Omental fat pad (tissue), 4 donors: ENCODE data around the gene CDK9. TPM values are rescaled to one million over a fixed set of nuclear protein-coding genes. Genes with fewer than 3 reads are reported as not detected.

ENCODE experiments used
- ATAC-seq: fragments of 150-250 bp; one replicate; pipeline ENCODE4 v1.9.1; 2016; ENCODE audit warnings: mild to moderate bottlenecking, moderate library complexity; ENCODE audit not compliant: low FRiP score
- DNase-seq: peaks from one replicate; pipeline ENCODE4 v3.0.0-alpha.2; 2019; ENCODE audit warnings: low spot score
- total RNA-seq, 4 donors: library from RNA; depleted of rRNA; stranded (reverse); fragments of >200 nt; gene quantifications; one replicate each; pipeline ENCODE4 v1.1.0, GENCODE V29; 2016
- TF ChIP-seq, protein P1 (sequence below), 3 donors: fragments of 450-650 bp; IDR thresholded peaks; one replicate each; pipeline ENCODE4 v1.5.1; 2016 to 2017; ENCODE audit warnings: antibody characterized with exemption in 3 of 3, mild to moderate bottlenecking in 3 of 3, moderate library complexity in 2 of 3

Gene CDK9
- total RNA-seq, 4 donors from 2014 or later = 69.8 to 117 (median 85.8) TPM

DNA sequence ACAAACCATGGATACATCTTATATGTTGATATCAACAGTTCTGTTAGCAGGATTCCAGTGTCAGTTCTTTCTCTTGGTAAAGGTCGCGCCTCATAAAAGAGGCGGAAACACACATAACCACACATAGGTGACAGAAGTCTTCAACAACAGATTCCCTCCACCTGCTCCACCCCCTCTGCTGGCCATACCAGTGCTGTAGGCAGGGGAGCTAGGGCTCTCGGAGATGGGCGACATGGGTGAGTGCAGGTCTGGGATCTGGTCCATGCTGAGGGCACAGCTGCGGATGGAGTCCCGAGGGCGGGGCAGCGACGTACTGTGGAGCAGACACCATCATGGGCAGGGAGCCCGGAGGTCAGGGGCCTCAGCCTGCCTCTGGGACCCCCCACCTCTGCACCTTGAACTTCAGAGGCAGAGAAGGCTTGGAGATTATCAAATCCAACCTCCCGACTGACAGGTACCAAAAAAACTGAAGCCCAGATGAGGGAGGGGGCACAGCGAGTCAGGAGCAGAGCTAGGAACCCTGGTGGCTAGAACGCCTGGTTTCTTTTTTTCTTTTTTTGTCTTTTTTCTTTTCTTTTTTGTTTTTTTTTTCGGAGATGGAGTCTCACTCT is 38.8 kb upstream of the CDK9 start:
- ATAC-seq (no peak), DNase-seq (no peak)
- TF ChIP-seq, protein P1, sequence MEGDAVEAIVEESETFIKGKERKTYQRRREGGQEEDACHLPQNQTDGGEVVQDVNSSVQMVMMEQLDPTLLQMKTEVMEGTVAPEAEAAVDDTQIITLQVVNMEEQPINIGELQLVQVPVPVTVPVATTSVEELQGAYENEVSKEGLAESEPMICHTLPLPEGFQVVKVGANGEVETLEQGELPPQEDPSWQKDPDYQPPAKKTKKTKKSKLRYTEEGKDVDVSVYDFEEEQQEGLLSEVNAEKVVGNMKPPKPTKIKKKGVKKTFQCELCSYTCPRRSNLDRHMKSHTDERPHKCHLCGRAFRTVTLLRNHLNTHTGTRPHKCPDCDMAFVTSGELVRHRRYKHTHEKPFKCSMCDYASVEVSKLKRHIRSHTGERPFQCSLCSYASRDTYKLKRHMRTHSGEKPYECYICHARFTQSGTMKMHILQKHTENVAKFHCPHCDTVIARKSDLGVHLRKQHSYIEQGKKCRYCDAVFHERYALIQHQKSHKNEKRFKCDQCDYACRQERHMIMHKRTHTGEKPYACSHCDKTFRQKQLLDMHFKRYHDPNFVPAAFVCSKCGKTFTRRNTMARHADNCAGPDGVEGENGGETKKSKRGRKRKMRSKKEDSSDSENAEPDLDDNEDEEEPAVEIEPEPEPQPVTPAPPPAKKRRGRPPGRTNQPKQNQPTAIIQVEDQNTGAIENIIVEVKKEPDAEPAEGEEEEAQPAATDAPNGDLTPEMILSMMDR (IDR thresholded peaks at IDR 0.05) = no peak

DNA sequence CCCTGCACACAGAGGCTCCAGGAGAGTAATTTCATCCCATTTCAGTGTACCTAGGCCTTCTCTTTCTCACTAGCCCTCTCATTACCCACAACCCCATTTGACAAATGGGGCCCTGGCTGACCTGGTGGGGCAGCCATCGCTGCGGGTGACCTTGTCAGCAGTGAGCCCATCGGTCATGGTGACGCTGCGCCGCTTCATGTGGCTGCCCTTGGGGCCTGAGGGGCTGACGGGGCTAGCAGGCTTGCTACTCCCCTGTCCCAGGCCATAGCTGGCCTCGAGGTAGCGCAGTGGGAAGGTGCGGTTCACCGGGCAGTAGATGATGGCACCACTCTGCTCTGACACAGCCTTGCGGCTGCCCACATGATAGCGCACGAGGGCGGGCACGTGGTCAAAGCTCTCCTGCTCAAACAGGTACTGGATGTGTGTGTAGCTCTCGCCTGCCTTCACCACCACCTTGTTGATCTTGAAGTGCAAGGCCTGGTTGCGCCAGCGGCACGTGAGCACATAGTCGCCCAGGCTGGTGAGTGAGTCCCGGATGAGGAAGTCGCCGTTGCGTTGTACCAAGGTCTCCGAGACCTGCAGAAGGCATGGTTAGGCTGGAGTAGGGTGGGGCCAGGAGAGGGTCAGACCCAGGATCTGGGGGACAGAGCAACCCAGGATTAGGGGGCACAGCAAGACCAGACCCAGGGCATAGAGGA is 36.6 kb upstream of the CDK9 start:
- TF ChIP-seq, protein P1 (IDR thresholded peaks at IDR 0.05) = no peak
- no peak for DNase-seq
- ATAC-seq = peak; percentile 29

DNA sequence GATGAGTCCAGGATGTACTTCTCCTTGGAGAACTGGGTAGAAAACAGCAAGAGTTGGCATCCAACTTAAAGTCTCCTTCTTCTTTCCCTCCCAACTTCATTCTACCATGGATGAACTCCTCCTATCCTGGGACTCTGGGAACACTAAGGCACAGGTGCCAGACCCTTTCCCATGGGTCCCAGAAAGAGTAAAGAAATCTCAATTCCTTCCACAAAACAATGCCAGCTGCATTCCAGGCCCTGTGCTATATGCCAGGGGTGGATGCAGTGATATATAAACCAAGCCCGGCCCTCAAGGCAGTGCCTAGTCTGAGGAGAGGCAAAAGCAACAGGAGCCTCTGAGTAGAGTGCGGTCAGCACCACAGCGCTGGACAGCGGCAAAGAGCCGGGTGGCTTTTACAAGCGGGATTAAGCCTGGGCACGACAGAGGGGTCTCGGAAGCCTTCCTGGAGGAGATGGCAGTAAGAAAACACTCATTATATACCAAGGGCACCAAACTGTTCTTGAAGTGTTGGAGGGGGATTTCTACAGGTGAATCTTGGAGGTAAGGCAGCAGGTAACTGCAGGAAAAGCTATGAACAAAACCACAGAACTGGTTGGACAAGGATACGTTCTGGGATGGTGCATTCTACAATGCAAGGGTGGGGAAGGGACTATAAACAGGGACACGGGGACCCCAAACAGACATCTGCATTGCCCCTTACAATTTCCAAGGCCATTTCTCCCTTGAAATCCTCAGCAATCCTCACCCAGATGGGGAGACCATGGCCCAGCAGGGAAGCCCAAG is 34.4 kb upstream of the CDK9 start:
- TF ChIP-seq, protein P1 (IDR thresholded peaks at IDR 0.05) = no peak
- no peak for ATAC-seq
- no peak for DNase-seq

DNA sequence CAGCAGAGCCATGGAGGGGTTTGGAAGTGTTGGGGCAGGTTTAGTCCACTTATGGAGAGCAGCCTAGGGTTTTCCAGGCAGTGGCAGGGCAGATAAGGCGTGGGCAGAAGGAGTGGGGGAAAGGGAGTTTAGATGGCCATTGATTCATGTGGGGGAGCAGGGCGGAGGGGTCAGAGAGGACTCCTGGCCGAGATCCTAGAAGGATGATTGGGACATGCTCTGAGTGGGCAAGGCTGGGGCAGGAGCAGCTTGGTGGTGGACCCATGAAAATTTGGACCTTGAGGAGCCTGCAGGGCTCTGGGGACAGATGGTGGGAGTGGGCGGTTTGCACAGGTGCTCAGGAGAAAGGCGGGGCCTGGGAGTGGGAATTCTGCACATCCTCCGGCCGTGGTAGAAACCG is 32.7 kb upstream of the CDK9 start:
- TF ChIP-seq, protein P1 (IDR thresholded peaks at IDR 0.05) = no peak
- ATAC-seq (no peak), DNase-seq (no peak)

DNA sequence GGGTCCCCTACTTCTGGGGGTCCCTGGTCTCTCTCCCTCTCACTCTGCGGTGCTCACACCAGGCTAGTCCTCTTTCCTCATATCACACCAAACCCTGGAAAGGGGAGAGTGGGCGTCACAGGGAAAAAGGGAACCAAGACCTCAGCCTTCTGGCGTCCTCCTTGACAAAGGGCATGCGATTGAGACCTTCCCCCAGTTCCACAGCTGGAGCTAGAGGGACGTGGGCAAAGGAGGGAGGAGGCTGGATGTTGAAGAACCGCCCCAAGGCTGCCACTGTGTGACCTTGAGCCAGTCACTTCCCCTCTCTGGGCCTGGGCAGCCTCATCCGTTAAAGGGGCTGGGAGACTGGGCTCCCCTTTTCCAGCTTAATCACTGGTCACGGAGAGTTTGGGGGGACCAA is 32.2 kb upstream of the CDK9 start:
- DNase-seq (no peak), ATAC-seq (no peak)
- TF ChIP-seq, protein P1 (IDR thresholded peaks at IDR 0.05) = no peak

DNA sequence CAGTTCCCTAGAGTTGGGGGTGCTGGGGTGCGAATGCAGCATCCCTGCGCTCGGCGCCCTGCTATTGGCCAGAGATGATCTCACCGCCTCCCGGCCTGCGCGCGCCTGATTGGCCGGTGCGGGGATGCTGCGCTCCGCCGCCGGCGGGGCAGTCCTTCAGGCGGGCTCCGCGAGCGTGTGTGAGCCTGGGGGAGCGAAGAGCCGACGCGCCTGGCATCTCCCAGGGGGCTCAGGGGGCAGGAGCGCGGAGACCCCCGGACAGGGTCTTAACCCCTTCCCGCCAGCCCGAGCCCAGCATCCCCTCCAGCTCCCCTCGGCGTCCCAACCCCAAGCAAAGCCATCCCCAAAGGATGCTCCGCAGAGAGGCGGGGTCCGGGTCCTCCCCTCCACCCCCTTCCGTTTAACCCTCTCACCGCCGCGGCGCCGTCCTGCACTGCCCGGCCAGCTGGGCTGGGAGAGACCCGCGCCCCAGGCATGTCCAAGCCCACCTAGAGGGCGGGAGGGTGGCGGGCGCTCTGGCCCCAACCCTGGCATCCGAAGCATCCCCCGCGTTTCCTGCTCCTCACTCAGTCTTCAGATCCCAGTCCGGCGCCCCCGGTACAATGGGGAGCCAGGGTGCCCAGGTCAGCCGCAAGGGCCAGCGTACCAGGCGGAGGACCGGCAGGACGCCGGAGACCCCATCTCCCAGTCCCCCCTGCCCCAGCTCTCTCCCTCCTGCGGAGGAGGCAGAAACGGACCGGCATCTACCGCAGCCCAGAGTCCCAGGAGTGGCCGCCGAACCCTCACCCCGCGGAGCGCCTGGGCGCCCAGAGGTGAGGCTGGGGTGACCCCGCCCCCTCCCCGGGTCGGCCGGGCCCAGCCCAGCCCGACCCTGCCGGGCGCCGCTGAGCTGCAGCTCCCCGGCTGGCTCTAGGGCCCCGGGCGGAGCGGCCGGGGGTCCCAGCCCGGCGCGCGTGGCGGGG is 31.5 kb upstream of the CDK9 start:
- DNase-seq (no peak), ATAC-seq (no peak)
- TF ChIP-seq, protein P1 (IDR thresholded peaks at IDR 0.05) = no peak
